GM19035 (cell line): Measurements from ENCODE around the gene RAPGEF3.

ENCODE experiments used
- ATAC-seq: cut with Tn5 transposase; IDR thresholded peaks from one replicate; pipeline ENCODE4 v1.9.1; 2021; ENCODE audit not compliant: unreplicated experiment

Gene RAPGEF3

GRCh38 chr12:47762850-47763465 lies 4.3 kb upstream of the RAPGEF3 start:
- no peak for ATAC-seq

DNA sequence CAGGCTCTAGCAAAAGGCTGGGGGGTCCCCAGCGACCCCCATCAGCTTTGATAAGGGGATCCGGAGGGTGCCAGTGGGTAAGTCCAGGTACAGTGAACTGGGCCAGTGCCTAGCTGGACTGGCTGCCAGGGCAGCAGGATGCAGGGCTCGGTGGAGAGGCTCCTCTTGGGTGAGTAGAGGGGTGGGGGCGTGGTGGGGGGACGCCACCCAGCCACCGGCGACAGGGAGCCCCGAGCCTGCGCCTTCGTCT lies 171 bp downstream of the RAPGEF3 start:
- ATAC-seq: no peak

DNA sequence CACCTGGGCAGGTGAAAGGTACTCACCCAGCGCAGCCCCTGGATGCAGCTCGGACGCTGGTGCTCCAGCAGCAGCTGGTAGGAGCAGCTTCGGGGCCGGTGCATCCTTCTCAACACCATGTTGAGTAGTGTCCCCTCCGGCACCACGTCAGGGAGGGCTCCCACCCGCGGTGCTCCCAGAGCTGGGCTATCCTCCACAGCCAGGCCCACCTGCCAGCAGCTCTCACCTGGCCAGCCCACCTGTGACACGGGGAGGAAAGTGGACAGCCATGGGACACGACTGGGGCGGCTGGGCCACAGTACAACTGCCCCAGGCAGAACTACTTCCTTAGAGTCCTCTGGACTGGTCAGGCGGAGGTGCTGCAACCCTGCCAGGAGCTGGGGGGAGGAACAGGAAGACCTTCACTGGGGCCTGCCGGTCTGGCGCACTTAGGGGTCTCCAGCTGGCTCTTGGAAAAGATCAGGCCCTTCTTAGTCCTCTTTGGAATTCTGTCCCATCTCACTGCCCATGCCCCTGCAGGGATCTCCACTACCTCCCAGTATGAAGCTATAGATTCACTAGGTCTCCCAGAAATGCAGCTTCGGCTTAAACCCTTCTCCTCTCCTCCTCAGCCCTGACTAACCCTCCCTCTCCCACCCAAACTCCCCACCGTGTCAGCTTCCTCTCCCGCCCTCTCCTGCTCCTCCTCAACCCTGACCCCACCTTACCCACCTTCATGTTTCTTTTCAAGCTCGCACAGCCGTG lies 668 bp downstream of the RAPGEF3 start:
- no peak for ATAC-seq

GRCh38 chr12:47757364-47757839 lies 1.3 kb downstream of the RAPGEF3 start:
- no peak for ATAC-seq

DNA sequence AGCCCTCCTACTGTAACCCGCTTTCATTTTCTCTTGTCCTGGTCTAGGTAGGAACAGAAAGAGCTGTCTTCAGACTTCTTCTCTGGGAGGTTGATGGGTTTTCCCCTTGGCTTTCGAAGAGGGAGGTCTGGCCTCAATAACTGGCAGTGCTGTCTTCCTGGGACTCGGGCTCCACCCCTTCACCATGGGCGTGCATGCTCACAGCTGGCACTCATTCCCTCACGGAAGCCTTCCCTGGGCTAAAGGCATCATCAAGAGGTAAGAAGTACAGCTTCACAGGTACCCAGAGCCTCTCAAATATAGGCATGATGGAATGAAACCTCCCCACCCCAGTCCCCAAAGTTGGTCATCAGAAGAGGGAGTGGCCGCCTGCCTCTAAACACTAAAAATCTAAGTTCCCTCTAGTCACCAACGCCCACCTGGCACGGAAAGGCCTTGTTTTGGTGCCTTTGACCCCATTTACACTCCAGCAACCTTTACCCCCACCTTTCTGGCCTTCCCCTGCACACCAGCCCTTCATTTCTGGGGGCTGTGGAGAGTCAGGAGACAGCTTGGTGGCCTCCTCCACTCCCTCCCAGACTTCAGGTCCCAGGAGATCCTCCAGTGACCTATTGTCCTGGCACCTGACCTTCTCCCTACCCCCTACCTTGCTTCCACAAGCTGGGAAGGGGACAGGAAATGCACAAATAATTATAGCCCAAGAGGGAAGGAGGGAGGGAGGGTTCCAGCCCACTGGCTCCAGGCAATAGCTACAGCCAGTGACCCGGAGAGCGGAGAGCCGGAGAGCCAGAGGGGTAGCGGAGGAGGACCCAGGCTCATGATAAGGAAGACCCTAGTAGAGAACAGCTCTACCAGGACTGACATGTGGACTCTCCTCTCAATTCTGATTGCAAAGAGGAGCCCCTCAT lies 2.8 kb downstream of the RAPGEF3 start:
- peak; percentile 71 for ATAC-seq

DNA sequence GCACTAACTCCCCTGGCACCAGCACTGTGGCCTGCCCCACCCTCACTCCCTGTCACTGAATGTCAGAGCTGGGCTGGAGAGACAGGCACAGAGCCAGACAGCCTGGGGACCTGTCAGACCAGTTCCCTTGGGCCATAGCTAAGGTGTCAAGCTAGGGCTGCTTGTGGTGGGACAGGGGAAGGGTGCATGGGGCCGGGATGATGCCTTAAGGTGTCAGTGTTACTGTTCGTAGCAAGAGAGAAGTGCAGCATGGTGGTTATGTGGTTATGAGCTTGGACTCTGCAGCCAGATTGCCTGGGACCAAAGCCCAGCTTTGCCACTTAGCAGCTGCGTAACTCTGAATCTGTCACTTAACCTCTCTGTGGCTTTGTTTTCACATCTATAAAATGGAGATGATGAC lies 3.8 kb downstream of the RAPGEF3 start:
- ATAC-seq: peak; percentile 13

DNA sequence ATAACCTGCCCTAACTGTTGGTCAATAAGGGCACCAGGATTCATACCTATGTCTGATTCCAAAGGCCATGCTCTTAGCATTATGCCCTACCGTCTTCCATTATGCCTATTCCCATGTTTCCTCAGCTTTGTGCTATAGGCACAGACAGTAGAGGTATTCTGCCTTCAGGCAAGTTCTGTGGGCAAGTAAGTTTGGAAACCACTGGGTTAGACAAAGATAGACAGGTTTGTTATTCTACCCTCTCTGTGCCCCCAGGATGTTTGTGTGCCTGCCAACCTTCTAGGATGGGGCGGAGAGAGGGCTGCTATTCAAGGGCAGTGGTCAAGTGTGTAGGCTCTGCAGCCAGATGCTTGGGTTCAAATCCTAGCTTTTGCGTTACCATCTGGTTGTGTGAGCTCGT lies 4.6 kb downstream of the RAPGEF3 start:
- no peak for ATAC-seq

DNA sequence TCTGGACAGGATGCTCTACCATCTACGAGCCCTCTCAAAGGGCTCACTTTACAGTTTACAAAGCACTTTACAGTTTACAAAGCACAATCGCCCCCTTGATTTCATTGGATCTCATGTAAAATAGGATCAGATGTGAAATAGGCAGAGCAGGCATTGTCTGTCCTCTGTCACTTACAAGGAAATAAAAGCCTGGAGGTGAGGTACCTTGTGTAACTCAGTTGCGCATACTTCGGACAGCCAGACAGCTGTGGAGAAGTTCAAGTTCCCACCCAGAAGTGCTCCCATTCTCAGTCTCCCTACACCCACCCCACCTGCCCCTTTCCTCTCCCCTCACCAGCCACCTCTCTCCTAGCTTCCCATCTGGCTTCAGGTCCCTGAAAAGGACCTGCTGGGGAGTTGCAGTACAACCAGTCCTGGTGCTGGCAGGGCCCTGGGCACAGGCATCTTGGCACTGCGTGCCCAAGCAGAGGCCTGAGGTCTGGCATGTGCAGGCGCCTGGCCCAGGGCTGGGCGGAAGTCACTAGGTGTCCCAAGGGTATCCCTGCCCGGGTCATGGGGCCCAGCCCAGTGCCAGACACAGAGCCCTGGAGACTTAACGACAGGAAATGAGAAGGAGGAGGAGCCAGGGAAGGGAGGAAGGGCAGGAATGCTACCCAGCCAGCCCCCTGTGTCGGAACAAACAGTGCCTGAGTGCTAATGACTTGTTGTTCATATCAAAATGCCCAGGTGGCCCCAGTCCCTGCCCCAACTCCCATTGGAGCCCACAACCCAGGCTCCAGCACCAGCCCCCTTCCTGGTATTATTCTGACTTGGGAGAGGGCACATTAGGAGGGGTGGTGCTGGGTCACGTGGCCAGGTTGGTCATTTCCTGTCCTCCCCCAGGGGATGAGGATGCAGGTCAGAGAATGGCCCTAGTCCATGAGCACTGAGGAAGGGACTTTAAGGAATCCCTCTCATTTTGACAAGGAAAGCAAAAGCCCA lies 5.4 kb downstream of the RAPGEF3 start:
- ATAC-seq: no peak

DNA sequence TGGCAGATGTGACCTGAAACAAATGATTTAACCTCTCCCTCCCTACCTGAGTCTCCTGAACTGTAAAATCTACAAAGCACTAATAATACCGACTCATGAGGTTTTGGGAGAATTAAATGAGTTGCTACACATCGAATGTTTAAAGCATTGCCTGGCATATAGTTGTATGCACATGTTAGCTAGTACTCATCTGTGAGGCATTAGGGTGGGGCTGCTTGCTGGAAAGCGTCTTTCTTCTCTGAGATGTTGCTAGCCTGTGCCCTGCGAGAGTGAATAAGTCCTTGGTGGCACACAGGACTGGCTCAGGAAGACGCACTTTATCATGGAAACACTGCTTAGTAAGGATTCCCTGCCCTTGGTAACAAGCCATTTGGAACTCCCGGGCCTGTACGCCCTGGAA lies 6.1 kb downstream of the RAPGEF3 start:
- ATAC-seq: no peak

DNA sequence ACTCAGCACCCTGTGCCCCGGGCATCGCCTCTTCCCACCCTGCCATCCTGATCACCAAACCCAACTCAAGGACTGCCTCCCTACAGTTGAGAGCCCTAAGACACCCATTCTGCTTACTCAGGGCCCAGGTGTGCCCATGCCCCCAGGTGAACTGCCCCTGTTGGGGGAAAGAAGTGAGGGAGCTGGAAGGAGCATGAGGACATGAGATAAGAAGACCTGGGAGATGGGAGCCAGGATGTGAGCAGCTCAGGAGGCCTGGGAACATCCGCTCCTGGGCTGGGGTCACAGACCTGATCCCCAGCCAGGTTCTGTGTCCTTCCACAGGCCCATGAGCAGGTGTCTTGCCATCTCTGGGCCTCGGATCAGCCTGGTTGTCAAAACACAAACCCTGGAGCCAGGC lies 6.6 kb downstream of the RAPGEF3 start:
- ATAC-seq: no peak

GRCh38 chr12:47751561-47751960 lies 7.1 kb downstream of the RAPGEF3 start:
- no peak for ATAC-seq

GRCh38 chr12:47750916-47751470 lies 7.7 kb downstream of the RAPGEF3 start:
- ATAC-seq: no peak

DNA sequence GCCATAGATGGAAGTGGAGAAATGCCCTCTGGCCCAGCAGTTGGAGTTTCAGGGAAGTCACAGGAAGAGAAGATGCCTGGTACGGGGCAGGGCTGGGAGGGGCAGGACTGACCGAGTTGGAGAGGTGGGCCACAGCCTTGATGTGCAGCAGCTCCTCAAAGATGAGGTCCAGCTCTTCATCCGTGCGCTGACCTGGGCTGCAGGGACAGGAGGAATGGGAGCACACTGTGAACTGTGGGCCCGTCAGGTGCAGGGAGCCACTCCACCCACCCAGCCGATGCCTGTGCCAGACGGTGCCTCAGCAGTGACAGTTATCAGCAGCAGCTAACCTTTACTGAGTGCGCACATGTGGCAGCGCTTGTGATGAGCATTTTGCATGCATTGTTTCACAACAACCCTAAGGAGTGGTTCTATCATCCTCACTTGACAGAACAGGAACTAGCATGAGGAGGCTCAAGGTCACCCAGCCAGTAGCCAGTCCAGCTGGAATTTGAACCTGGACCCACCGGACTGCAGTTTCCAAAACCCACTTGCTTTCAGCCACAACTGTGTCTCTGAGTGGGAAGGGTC lies 8.4 kb downstream of the RAPGEF3 start:
- ATAC-seq: no peak

DNA sequence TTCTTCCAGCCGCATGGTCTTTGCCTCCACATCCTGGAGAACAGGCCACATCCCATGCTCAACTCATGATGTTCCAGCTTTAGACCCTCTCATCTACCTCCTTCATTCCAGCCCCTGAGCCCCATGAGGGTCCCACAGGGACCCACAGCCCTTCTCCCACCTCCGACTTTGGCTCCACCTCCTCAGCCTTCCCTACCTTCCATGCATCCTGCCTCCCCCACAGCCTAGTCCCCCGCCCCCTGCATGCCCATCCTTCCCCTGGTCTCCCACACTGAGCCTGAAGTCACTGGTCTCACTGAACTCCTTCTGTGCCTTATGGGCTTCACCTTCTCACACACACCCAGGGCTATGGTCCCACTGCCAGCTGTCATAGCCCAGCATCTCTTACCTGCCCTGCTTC lies 9.8 kb downstream of the RAPGEF3 start:
- ATAC-seq: no peak

GRCh38 chr12:47748507-47748828 lies 10.2 kb downstream of the RAPGEF3 start:
- ATAC-seq: no peak

DNA sequence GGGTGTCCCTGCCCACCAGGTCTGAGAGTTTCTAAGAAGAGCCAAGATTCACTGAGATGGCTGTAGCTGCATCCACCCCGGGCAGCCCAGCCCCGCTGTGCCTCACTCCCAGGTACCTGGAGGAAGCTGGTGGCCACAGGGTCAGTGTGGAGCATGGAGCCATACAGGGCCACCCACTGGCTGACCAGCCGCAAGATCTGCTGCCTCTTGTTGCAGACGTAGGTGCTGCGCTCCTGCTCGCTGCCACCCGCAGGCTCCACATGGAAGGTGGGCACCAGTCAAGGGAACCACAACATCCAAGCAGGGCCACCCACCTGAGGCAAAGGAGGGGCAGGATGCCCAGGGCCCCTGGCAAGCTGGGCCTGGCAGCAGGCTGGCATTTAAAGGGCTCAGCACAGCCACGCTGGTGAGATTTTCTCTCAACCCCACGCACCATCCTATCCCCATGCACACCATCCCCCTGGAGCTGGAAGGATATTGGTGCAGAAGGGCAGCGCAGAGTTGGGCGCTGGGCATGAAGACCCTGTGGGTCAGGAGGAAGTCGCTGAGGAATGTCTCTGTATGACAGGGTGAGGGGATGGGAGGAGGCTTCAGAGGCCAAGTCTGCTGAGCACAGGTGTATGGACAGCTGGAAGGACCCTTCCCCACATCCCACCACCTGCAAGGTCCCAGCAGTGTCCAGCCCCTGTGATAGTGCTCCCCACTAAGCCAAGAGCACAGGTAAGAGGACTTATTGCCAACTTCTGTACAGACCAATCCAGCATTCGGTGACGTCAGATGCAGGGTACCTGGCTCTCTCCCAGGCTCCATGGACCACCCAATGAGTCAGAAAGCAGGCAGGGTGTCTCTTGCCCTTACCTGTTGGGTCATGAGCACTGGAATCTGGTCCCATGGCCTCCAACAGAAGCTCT lies 10.8 kb downstream of the RAPGEF3 start:
- ATAC-seq: no peak

- ATAC-seq: no peak
Observed at GRCh38 chr12:47747126-47747525, 11.6 kb downstream of the RAPGEF3 start.

DNA sequence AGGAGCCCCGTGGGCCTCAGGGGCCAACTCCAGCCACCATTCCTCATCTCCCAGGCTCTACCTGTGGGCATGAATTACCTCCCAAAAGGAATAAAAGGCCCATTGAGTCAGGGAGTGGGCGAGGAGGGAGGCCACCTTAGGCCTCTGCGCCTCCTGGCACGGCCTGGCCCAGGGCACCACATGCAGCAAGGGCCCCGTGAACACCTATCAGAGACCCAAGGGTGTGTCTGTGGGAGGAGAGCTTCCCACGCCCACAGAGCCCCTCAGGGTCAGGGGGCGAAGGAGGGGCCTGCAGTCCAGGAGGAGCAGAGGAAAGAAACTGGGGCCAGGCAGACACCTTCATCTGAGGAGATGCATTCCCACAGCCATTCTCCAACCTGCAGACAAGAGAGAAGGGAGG lies 12.2 kb downstream of the RAPGEF3 start:
- ATAC-seq: no peak

- ATAC-seq: no peak
Observed at GRCh38 chr12:47746073-47746472, 12.6 kb downstream of the RAPGEF3 start.
